HepG2 (cell line): ENCODE data around the gene TBL3. TPM values are rescaled to one million over a fixed set of nuclear protein-coding genes. Genes with fewer than 3 reads are reported as not detected.

Experiments
- ATF5 ChIP-seq: sonication (generic); formaldehyde crosslinking; IDR thresholded peaks from 2 replicates; pipeline ENCODE4 v1.4.0; 2020; ENCODE audit warnings: mild to moderate bottlenecking, low read depth, missing genetic modification reagents
- CEBPB ChIP-seq: IDR thresholded peaks from 2 replicates; pipeline ENCODE4 v1.6.1; 2011; ENCODE audit warnings: low read depth, low read length, improper control_type of control experiment, borderline replicate concordance
- EED ChIP-seq: sonication (generic); formaldehyde crosslinking; IDR thresholded peaks from 2 replicates; pipeline ENCODE4 v1.5.0; 2020; ENCODE audit warnings: mild to moderate bottlenecking, missing genetic modification reagents
- ETV5 ChIP-seq: IDR thresholded peaks from 2 replicates; pipeline ENCODE4 v1.6.1; 2018; ENCODE audit warnings: missing biosample characterization, missing genetic modification reagents, inconsistent platforms, borderline replicate concordance
- FIP1L1 ChIP-seq: fragments of 200-400 bp; formaldehyde crosslinking; IDR thresholded peaks from 2 replicates; pipeline ENCODE4 v1.6.1; 2018; ENCODE audit warnings: low read depth, mild to moderate bottlenecking, low read length, moderate library complexity, borderline replicate concordance; ENCODE audit not compliant: insufficient read depth
- GATAD1 ChIP-seq: IDR thresholded peaks from 2 replicates; pipeline ENCODE4 v1.6.1; 2016; ENCODE audit warnings: missing genetic modification reagents, missing compliant biosample characterization
- HNRNPL ChIP-seq: fragments of 200-400 bp; formaldehyde crosslinking; IDR thresholded peaks from 2 replicates; pipeline ENCODE4 v1.6.1; 2017; ENCODE audit warnings: mild to moderate bottlenecking, low read depth, low read length
- MYNN ChIP-seq: sonication (generic); formaldehyde crosslinking; IDR thresholded peaks from 2 replicates; pipeline ENCODE4 v1.4.0; 2020; ENCODE audit warnings: mild to moderate bottlenecking, low read depth, missing genetic modification reagents
- NONO ChIP-seq, 2 experiments: fragments of 450-650 bp in 1 of 2; sonication (generic) in 1 of 2; formaldehyde crosslinking in 1 of 2; IDR thresholded peaks in 1 of 2; conservative IDR thresholded peaks in 1 of 2; 2 replicates each; pipeline versions ENCODE4 v1.6.1 to v1.8.0; 2017 to 2022; ENCODE audit warnings: mild to moderate bottlenecking in 1 of 2, missing genetic modification reagents in 1 of 2, moderate library complexity in 1 of 2
- RFX5 ChIP-seq: IDR thresholded peaks from 2 replicates; pipeline ENCODE4 v1.6.1; 2011; ENCODE audit warnings: low read depth, low read length, improper control_type of control experiment
- SKI ChIP-seq: fragments of 450-650 bp; IDR thresholded peaks from one replicate; pipeline ENCODE4 v1.6.1; 2018; ENCODE audit warnings: mild to moderate bottlenecking; ENCODE audit not compliant: partially characterized antibody
- SMARCC2 ChIP-seq: fragments of 450-650 bp; IDR thresholded peaks from 2 replicates; pipeline ENCODE4 v1.6.1; 2017; ENCODE audit warnings: antibody characterized with exemption, mild to moderate bottlenecking
- SP140L ChIP-seq: sonication (generic); formaldehyde crosslinking; IDR thresholded peaks from 2 replicates; pipeline ENCODE4 v1.4.0; 2020; ENCODE audit warnings: missing genetic modification reagents, borderline replicate concordance
- TBX3 ChIP-seq: fragments of 450-650 bp; IDR thresholded peaks from 2 replicates; pipeline ENCODE4 v1.6.1; 2017; ENCODE audit warnings: antibody characterized with exemption, mild to moderate bottlenecking, inconsistent platforms, borderline replicate concordance
- UBTF ChIP-seq: sonication (generic); formaldehyde crosslinking; IDR thresholded peaks from 2 replicates; pipeline ENCODE4 v1.4.0; 2020; ENCODE audit warnings: mild to moderate bottlenecking, missing genetic modification reagents
- XRCC5 ChIP-seq: fragments of 200-400 bp; formaldehyde crosslinking; optimal IDR thresholded peaks from 2 replicates; pipeline ENCODE3; 2017; ENCODE audit warnings: mild to moderate bottlenecking, low read length
- YY1 ChIP-seq: IDR thresholded peaks from 2 replicates; pipeline ENCODE4 v1.6.1; 2011; ENCODE audit warnings: low read length, low read depth, moderate library complexity, mild to moderate bottlenecking; ENCODE audit not compliant: insufficient read depth, insufficient replicate concordance
- ZNF232 ChIP-seq: sonication (generic); formaldehyde crosslinking; IDR thresholded peaks from 2 replicates; pipeline ENCODE4 v1.4.0; 2020; ENCODE audit warnings: missing genetic modification reagents, borderline replicate concordance
- ZNF251 ChIP-seq: sonication (generic); formaldehyde crosslinking; IDR thresholded peaks from 2 replicates; pipeline ENCODE4 v1.9.0; 2021; ENCODE audit warnings: mild to moderate bottlenecking, missing genetic modification reagents
- ZNF292 ChIP-seq: sonication (generic); formaldehyde crosslinking; IDR thresholded peaks from 2 replicates; pipeline ENCODE4 v1.8.1; 2022; ENCODE audit warnings: mild to moderate bottlenecking, low read depth, missing genetic modification reagents, borderline replicate concordance
- ZNF33A ChIP-seq: sonication (generic); formaldehyde crosslinking; IDR thresholded peaks from 2 replicates; pipeline ENCODE4 v1.5.1; 2020; ENCODE audit warnings: missing genetic modification reagents, mild to moderate bottlenecking, moderate library complexity, borderline replicate concordance
- ZNF496 ChIP-seq: sonication (generic); formaldehyde crosslinking; IDR thresholded peaks from 2 replicates; pipeline ENCODE4 v1.8.1; 2023; ENCODE audit warnings: mild to moderate bottlenecking, moderate library complexity, missing genetic modification reagents; ENCODE audit not compliant: insufficient replicate concordance
- ZNF790 ChIP-seq: sonication (generic); formaldehyde crosslinking; IDR thresholded peaks from 2 replicates; pipeline ENCODE4 v1.8.0; 2022; ENCODE audit warnings: missing genetic modification reagents, mild to moderate bottlenecking, borderline replicate concordance
- polyA plus RNA-seq, 8 experiments: library from polyadenylated mRNA; depleted of rRNA in 3 of 8; stranded (reverse) in 7 of 8; unstranded in 1 of 8; fragments of >200 nt; fragmentation: Illumina TruSeq in 4 of 8; extraction: Trizol in 4 of 8; gene quantifications; 2 replicates each; pipeline versions ENCODE4 v1.2.1 to v1.2.3, GENCODE V29; 2011 to 2016; ENCODE audit warnings: low read depth in 4 of 8, missing spikeins in 1 of 8, mixed read lengths in 1 of 8; ENCODE audit not compliant: insufficient read depth in 1 of 8
- total RNA-seq, 5 experiments: library from RNA; depleted of rRNA; stranded (reverse); fragments of >200 nt; fragmentation: Illumina TruSeq; extraction: Trizol; gene quantifications; 2 replicates each; pipeline ENCODE4 v1.2.3, GENCODE V29; 2016; ENCODE audit warnings: low read depth in 1 of 5
- TF ChIP-seq, protein P1 (sequence below): sonication (generic); formaldehyde crosslinking; IDR thresholded peaks from 2 replicates; pipeline ENCODE4 v1.5.1; 2020; ENCODE audit warnings: missing genetic modification reagents, mild to moderate bottlenecking, borderline replicate concordance

TBL3 gene
- total and polyA plus RNA-seq, 2 of the 13 experiments (the other 11 are each of a cell fraction or from before 2014, with no cell fraction given), result 16.8 to 38.0 TPM

DNA sequence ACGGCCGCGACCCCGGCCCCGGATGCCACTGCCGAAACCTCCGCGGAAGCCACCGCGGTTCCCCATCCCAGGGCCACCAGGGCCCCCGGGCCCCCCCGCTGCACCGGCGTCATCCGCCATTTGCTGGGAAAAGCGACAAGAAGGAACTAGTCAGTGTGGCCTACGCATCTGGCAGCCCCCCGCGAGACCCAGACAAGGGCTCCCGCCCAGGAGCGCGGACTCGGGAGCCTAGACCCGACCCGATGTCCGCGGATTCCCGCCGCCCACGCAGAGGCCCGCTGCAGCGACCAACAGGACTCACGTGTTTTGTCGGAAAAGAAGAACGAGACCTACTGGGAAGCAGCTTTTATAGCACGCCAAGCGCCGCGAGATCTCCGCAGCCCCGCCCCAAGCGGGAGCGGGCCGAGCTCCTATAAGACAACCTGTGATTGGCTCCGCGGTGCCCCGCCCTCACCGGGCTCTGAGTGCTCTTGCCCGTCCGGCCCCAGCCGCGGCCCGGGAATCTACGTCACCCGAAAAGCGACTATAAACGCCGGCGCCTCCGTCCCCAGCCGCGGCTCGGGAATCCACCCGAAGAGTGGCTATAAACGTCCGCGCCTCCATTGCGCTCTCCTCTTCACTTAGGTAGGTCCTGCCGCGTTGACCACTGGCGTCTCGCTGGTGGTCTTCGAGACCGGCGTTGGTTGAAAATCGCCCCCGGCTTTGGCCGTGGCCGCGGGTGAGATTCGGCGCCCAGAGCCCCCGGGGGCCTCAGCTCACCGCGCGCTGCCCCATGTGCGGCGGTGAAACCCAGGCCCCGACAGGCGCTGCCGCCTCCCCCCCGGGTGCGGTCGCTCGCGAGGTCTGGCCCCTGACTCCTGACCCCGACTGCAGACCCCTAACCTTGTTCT, 7.1 kb upstream of the TBL3 start, which contains the start of gene RPS2 (continued):
- peak; percentile 30; the same call in 1 of the 2 replicates for TF ChIP-seq ZNF232 (CRISPR knock-in tag)
- no peak for TF ChIP-seq ZNF251 (CRISPR knock-in tag)
- peak; percentile 75 for TF ChIP-seq YY1
- TF ChIP-seq RFX5, result no peak
- 0 out of 2 replicates have a peak, but pooled peaks have one; percentile 65 for TF ChIP-seq HNRNPL
- no peak for TF ChIP-seq NONO (IDR thresholded peaks at IDR 0.05)
- TF ChIP-seq NONO (CRISPR knock-in tag; conservative IDR thresholded peaks at IDR 0.05), result peak; percentile 58
- TF ChIP-seq ATF5 (CRISPR knock-in tag), result no peak
- no peak for TF ChIP-seq ZNF496 (CRISPR knock-in tag)
- no peak for TF ChIP-seq TBX3
- no peak for TF ChIP-seq ZNF292
- TF ChIP-seq ETV5 (CRISPR knock-in tag), result peak; percentile 28
- TF ChIP-seq SMARCC2, result no peak
- TF ChIP-seq, protein P1, sequence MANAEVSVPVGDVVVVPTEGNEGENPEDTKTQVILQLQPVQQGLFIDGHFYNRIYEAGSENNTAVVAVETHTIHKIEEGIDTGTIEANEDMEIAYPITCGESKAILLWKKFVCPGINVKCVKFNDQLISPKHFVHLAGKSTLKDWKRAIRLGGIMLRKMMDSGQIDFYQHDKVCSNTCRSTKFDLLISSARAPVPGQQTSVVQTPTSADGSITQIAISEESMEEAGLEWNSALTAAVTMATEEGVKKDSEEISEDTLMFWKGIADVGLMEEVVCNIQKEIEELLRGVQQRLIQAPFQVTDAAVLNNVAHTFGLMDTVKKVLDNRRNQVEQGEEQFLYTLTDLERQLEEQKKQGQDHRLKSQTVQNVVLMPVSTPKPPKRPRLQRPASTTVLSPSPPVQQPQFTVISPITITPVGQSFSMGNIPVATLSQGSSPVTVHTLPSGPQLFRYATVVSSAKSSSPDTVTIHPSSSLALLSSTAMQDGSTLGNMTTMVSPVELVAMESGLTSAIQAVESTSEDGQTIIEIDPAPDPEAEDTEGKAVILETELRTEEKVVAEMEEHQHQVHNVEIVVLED (CRISPR knock-in tag), result peak; percentile 80
- TF ChIP-seq XRCC5, result peak; percentile 52
- TF ChIP-seq GATAD1 (CRISPR knock-in tag), result peak; percentile 95
- peak; percentile 74 for TF ChIP-seq UBTF (CRISPR knock-in tag)
- no peak for TF ChIP-seq FIP1L1
- peak; percentile 91; the same call in 1 of the 2 replicates for TF ChIP-seq ZNF790
- TF ChIP-seq SKI, result peak; percentile 72
- peak; percentile 35; the same call in 1 of the 2 replicates for TF ChIP-seq EED (CRISPR knock-in tag)
- no peak for TF ChIP-seq CEBPB
- peak; percentile 69 for TF ChIP-seq ZNF33A (CRISPR knock-in tag)
- TF ChIP-seq SP140L (CRISPR knock-in tag), result no peak
- TF ChIP-seq MYNN, result peak; percentile 85; the same call in 1 of the 2 replicates
